HepG2 (cell line): Measurements from ENCODE around the gene KRTAP5-6. TPM values are rescaled to one million over a fixed set of nuclear protein-coding genes. Genes with fewer than 3 reads are reported as not detected.

Source experiments
- GFI1 ChIP-seq: sonication (generic); formaldehyde crosslinking; IDR thresholded peaks from 2 replicates; pipeline ENCODE4 v1.5.0; 2020; ENCODE audit warnings: missing genetic modification reagents, mild to moderate bottlenecking, borderline replicate concordance
- HDAC2 ChIP-seq: sonication (generic); formaldehyde crosslinking; IDR thresholded peaks from 2 replicates; pipeline ENCODE4 v1.4.0; 2020; ENCODE audit warnings: missing genetic modification reagents
- HOXA9 ChIP-seq: sonication (generic); formaldehyde crosslinking; IDR thresholded peaks from 2 replicates; pipeline ENCODE4 v1.8.1; 2022; ENCODE audit warnings: missing genetic modification reagents, mild to moderate bottlenecking, moderate library complexity, borderline replicate concordance
- KDM1A ChIP-seq: IDR thresholded peaks from 2 replicates; pipeline ENCODE4 v1.6.1; 2016; ENCODE audit warnings: missing compliant biosample characterization
- KDM2A ChIP-seq: sonication (generic); formaldehyde crosslinking; IDR thresholded peaks from 2 replicates; pipeline ENCODE4 v1.4.0; 2020; ENCODE audit warnings: low read depth, missing genetic modification reagents, borderline replicate concordance
- MBD4 ChIP-seq: IDR thresholded peaks from 2 replicates; pipeline ENCODE4 v1.6.1; 2012; ENCODE audit warnings: low read length, inconsistent platforms, borderline replicate concordance
- MIXL1 ChIP-seq: IDR thresholded peaks from 2 replicates; pipeline ENCODE4 v1.6.1; 2016
- XBP1 ChIP-seq: sonication (generic); formaldehyde crosslinking; IDR thresholded peaks from 2 replicates; pipeline ENCODE4 v1.5.0; 2020; ENCODE audit warnings: missing genetic modification reagents
- ZFP1 ChIP-seq: IDR thresholded peaks from 2 replicates; pipeline ENCODE4 v1.6.1; 2016
- polyA plus RNA-seq, 8 experiments: library from polyadenylated mRNA; depleted of rRNA in 3 of 8; stranded (reverse) in 7 of 8; unstranded in 1 of 8; fragments of >200 nt; fragmentation: Illumina TruSeq in 4 of 8; extraction: Trizol in 4 of 8; gene quantifications; 2 replicates each; pipeline versions ENCODE4 v1.2.1 to v1.2.3, GENCODE V29; 2011 to 2016; ENCODE audit warnings: low read depth in 4 of 8, missing spikeins in 1 of 8, mixed read lengths in 1 of 8; ENCODE audit not compliant: insufficient read depth in 1 of 8
- total RNA-seq, 5 experiments: library from RNA; depleted of rRNA; stranded (reverse); fragments of >200 nt; fragmentation: Illumina TruSeq; extraction: Trizol; gene quantifications; 2 replicates each; pipeline ENCODE4 v1.2.3, GENCODE V29; 2016; ENCODE audit warnings: low read depth in 1 of 5
- TF ChIP-seq, protein P1 (sequence below): sonication (generic); formaldehyde crosslinking; IDR thresholded peaks from 2 replicates; pipeline ENCODE4 v1.4.0; 2020; ENCODE audit warnings: mild to moderate bottlenecking, missing genetic modification reagents
- TF ChIP-seq, protein P2 (sequence below): sonication (generic); formaldehyde crosslinking; IDR thresholded peaks from 2 replicates; pipeline ENCODE4 v1.4.0; 2020; ENCODE audit warnings: mild to moderate bottlenecking, missing genetic modification reagents, borderline replicate concordance
- TF ChIP-seq, protein P3 (sequence below): sonication (generic); formaldehyde crosslinking; IDR thresholded peaks from 2 replicates; pipeline ENCODE4 v1.5.0; 2020; ENCODE audit warnings: mild to moderate bottlenecking, missing genetic modification reagents

KRTAP5-6 gene
- total and polyA plus RNA-seq, 2 of the 13 experiments (the other 11 are each of a cell fraction or from before 2014, with no cell fraction given) = not detected

DNA sequence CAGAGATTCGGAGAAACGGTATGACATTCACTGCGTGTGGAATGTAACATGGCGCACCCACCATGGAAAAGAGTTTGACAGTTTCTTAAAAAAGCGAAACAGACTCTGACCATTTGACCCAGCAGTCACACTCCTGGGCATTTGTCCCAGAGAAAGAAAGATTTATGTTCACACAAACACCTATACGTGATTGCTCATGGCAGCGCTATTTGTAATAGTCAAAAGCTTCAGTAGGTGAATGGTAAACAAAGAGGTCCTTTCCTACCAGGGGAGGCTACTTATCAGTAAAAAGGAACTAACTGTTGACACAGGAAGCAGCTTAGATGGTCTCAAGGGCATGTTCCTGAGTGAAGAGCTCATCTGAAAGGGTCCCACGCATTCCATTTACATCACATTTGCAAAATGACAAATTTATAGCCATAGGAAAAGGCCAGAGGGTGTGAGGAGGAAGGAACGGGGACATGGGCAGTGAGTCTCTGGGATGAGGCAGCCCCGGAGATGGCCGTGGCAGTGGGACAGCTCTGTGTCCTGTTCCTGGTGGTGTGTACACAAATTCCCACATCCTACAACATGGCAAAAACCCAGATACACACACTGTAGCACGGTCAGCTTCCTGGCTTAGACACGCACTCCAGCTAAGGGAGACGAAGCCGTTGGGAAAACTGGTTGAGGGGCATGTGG is 14.6 kb upstream of the KRTAP5-6 start (continued):
- TF ChIP-seq, protein P1, sequence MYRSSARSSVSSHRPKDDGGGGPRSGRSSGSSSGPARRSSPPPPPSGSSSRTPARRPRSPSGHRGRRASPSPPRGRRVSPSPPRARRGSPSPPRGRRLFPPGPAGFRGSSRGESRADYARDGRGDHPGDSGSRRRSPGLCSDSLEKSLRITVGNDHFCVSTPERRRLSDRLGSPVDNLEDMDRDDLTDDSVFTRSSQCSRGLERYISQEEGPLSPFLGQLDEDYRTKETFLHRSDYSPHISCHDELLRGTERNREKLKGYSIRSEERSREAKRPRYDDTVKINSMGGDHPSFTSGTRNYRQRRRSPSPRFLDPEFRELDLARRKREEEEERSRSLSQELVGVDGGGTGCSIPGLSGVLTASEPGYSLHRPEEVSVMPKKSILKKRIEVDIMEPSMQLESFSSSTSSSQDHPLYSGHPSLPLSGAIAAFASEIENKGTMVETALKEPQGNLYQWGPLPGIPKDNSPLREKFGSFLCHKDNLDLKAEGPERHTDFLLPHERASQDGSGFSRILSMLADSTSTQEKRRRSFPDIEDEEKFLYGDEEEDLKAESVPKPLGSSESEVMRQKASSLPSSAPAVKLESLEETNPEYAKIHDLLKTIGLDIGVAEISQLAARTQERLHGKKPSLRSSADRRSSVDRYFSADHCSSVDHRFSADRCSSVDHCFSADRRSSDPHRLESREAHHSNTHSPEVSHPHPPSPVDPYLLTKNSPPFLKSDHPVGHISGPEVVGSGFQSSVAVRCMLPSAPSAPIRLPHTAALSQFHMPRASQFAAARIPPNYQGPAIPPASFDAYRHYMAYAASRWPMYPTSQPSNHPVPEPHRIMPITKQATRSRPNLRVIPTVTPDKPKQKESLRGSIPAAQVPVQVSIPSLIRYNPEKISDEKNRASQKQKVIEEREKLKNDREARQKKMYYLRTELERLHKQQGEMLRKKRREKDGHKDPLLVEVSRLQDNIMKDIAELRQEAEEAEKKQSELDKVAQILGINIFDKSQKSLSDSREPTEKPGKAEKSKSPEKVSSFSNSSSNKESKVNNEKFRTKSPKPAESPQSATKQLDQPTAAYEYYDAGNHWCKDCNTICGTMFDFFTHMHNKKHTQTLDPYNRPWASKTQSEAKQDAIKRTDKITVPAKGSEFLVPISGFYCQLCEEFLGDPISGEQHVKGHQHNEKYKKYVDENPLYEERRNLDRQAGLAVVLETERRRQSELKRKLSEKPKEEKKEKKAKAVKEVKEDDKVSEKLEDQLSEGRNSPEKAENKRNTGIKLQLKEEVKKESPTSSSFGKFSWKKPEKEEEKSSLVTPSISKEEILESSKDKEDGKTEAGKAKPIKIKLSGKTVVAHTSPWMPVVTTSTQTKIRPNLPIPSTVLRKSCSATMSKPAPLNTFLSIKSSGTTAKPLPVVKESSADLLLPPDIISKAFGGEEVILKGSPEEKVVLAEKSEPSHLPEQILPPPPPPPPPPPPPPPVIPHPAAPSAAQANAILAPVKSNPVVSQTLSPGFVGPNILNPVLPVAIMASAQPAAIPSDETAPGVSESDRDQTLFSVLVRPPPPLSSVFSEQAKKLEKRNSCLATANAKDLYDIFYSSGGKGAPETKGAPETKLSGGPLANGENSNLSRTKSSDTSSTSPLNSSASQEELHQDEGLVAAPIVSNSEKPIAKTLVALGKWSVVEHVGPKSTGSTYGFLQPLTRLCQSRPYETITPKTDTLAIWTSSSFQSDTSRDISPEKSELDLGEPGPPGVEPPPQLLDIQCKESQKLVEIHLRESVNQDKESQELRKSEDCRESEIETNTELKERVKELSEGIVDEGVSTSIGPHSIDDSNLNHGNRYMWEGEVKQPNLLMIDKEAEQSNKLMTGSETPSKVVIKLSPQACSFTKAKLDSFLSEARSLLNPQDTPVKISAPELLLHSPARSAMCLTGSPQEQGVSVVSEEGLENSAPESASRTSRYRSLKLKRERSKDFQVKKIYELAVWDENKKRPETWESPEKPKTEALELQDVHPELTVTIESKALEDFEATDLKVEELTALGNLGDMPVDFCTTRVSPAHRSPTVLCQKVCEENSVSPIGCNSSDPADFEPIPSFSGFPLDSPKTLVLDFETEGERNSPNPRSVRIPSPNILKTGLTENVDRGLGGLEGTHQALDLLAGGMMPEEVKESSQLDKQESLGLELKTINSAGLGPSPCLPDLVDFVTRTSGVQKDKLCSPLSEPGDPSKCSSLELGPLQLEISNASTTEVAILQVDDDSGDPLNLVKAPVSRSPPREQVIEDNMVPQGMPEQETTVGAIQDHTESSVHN (CRISPR knock-in tag) = 0 out of 2 replicates have a peak, but pooled peaks have one; percentile 64
- TF ChIP-seq KDM2A (CRISPR knock-in tag) (0 out of 2 replicates have a peak, but pooled peaks have one; percentile 15), ZFP1 (CRISPR knock-in tag) (0 out of 2 replicates have a peak, but pooled peaks have one; percentile 28), HOXA9 (CRISPR knock-in tag) (peak; percentile 77; the same call in 1 of the 2 replicates), MIXL1 (CRISPR knock-in tag) (peak; percentile 47; the same call in 1 of the 2 replicates), MBD4 (peak; percentile 51; the same call in 1 of the 2 replicates), KDM1A (CRISPR knock-in tag) (no peak), GFI1 (CRISPR knock-in tag) (peak; percentile 88), HDAC2 (CRISPR knock-in tag) (peak; percentile 91), XBP1 (CRISPR knock-in tag) (no peak)
- TF ChIP-seq, protein P2, sequence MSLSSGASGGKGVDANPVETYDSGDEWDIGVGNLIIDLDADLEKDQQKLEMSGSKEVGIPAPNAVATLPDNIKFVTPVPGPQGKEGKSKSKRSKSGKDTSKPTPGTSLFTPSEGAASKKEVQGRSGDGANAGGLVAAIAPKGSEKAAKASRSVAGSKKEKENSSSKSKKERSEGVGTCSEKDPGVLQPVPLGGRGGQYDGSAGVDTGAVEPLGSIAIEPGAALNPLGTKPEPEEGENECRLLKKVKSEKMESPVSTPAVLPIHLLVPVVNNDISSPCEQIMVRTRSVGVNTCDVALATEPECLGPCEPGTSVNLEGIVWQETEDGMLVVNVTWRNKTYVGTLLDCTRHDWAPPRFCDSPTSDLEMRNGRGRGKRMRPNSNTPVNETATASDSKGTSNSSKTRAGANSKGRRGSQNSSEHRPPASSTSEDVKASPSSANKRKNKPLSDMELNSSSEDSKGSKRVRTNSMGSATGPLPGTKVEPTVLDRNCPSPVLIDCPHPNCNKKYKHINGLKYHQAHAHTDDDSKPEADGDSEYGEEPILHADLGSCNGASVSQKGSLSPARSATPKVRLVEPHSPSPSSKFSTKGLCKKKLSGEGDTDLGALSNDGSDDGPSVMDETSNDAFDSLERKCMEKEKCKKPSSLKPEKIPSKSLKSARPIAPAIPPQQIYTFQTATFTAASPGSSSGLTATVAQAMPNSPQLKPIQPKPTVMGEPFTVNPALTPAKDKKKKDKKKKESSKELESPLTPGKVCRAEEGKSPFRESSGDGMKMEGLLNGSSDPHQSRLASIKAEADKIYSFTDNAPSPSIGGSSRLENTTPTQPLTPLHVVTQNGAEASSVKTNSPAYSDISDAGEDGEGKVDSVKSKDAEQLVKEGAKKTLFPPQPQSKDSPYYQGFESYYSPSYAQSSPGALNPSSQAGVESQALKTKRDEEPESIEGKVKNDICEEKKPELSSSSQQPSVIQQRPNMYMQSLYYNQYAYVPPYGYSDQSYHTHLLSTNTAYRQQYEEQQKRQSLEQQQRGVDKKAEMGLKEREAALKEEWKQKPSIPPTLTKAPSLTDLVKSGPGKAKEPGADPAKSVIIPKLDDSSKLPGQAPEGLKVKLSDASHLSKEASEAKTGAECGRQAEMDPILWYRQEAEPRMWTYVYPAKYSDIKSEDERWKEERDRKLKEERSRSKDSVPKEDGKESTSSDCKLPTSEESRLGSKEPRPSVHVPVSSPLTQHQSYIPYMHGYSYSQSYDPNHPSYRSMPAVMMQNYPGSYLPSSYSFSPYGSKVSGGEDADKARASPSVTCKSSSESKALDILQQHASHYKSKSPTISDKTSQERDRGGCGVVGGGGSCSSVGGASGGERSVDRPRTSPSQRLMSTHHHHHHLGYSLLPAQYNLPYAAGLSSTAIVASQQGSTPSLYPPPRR (CRISPR knock-in tag) = peak; percentile 85; the same call in 1 of the 2 replicates
- TF ChIP-seq, protein P3, sequence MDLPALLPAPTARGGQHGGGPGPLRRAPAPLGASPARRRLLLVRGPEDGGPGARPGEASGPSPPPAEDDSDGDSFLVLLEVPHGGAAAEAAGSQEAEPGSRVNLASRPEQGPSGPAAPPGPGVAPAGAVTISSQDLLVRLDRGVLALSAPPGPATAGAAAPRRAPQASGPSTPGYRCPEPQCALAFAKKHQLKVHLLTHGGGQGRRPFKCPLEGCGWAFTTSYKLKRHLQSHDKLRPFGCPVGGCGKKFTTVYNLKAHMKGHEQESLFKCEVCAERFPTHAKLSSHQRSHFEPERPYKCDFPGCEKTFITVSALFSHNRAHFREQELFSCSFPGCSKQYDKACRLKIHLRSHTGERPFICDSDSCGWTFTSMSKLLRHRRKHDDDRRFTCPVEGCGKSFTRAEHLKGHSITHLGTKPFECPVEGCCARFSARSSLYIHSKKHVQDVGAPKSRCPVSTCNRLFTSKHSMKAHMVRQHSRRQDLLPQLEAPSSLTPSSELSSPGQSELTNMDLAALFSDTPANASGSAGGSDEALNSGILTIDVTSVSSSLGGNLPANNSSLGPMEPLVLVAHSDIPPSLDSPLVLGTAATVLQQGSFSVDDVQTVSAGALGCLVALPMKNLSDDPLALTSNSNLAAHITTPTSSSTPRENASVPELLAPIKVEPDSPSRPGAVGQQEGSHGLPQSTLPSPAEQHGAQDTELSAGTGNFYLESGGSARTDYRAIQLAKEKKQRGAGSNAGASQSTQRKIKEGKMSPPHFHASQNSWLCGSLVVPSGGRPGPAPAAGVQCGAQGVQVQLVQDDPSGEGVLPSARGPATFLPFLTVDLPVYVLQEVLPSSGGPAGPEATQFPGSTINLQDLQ (CRISPR knock-in tag) = no peak
